Myometrial cell (primary cell): ENCODE results near the gene GLT1D1. TPM values are rescaled to one million over a fixed set of nuclear protein-coding genes. Genes with fewer than 3 reads are reported as not detected.

Experiments
- total RNA-seq: library from RNA; depleted of rRNA; stranded (reverse); fragments of >200 nt; gene quantifications from 2 replicates; pipeline ENCODE4 v1.2.3, GENCODE V29; 2015

The GLT1D1 gene
- not detected in 2 replicates for total RNA-seq

DNA sequence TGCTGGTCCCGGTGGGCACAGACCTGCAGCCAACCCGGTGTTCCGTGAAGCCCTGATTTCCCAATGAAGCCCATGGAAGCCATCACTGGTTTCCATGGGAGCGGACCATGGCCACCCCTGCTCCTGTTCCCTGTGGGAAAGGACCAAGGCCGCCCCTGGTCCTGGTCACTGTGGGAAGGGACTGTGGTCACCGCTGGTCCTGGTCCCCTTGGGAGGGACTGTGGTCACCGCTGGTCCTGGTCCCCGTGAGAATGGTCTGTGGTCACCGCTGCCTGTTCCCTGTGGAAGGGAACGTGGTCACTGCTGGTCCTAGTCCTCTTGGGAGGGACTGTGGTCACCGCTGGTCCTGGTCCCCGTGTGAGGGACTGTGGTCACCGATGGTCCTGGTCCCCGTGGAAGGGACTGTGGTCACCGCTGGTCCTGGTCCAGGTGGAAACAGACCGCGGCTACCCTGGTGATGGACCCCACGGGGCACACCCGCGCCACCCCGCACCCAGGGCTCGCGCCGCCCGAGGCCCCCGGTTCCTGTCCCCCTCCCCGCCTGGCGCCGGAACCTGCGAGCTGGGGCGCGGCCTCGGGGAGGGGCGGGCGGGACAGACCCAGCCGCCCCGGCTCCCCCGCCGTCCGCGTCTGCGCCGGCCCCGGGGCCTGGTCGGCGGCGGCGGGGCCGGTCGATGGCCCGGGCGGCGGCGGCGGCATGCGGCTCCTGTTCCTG is at the start of gene GLT1D1:
Gene GLT1D1 (plus strand): TSS at position 594 of the 715 bp plus-strand sequence. CDS start 104 bp downstream, at position 698.

DNA sequence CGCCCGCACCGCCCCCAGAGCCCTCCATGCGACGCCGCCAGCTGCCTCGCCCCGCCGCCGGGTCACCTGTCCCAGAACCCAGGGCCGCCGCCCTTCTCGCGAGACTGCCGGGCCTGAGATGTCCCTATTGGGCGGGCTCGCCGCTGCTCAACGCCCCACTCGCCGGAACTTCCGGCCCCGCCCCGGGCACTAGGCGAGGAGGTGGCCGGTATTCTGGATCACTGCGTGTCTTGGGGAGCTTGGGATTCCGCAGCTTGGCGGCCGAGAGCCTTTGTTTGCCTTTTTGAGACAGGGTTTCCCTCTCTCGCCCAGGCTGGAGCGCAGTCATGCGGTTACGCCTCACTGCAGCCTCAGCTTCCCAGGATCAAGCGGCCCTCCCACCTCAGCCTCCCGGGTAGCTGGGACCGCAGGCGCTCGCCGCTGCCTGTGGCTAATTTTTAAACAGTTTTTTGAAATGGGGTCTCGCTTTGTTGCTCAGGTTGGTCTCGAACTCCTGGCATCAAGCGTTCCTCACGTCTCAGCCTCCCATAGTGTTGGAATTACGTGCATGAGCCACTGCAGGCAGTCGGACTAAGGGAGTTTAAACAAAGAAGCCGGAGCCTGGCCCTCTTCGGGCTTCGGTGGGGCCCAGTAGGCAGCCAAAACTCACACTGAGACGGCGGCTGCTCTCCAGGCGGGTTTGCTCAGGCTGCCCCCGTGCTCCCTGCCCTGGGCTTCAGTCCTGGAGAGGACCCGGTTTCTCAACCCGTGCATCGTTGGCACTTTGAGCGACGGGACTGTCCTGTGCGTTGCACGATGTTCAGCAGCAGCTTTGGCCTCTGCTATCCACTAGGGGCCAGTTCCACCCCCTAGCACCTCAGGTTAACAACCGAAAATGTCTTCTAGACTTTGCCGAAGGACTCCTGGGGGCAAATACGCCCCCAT is 29.1 kb upstream of the GLT1D1 start, which contains the start of gene SLC15A4:
Gene SLC15A4 (minus strand): TSS at position 43 of the 924 bp plus-strand sequence. CDS start 15 bp downstream, at position 28.

Other genes with a start within 250 kb of the GLT1D1 start
- 36.3 and 56.9 TPM in 2 replicates for gene SLC15A4, start 29.5 kb upstream of the GLT1D1 start, total RNA-seq